RWPE2 (cell line): ENCODE data around the gene DROSHA.

ENCODE experiments used
- ATAC-seq: fragments of 200-7000 bp; cut with Tn5 transposase; 3 replicates; pipeline ENCODE4 v1.9.1; 2021; ENCODE audit warnings: low read depth
- DNase-seq: peaks from one replicate; pipeline ENCODE4 v3.0.0-alpha.2; 2020; ENCODE audit warnings: low spot score
- H3K27ac ChIP-seq: fragments of 450-650 bp; 2 replicates; pipeline ENCODE4 v1.5.1; 2017; ENCODE audit warnings: mild to moderate bottlenecking; ENCODE audit not compliant: poor library complexity, severe bottlenecking
- H3K27me3 ChIP-seq: fragments of 250-450 bp; sonication (Bioruptor Pico); 2 replicates; pipeline ENCODE4 v1.5.1; 2021; ENCODE audit warnings: mild to moderate bottlenecking, moderate library complexity; ENCODE audit not compliant: insufficient read depth, poor library complexity, severe bottlenecking
- H3K36me3 ChIP-seq: fragments of 250-450 bp; sonication (Bioruptor Pico); 2 replicates; pipeline ENCODE4 v1.5.1; 2020; ENCODE audit warnings: low read depth, mild to moderate bottlenecking, moderate library complexity
- H3K4me1 ChIP-seq: fragments of 250-450 bp; sonication (Bioruptor Pico); 2 replicates; pipeline ENCODE4 v1.5.1; 2021; ENCODE audit warnings: mild to moderate bottlenecking, moderate library complexity; ENCODE audit not compliant: insufficient read depth, poor library complexity, severe bottlenecking
- H3K4me3 ChIP-seq: fragments of 250-450 bp; sonication (Bioruptor Pico); 2 replicates; pipeline ENCODE4 v1.5.1; 2021; ENCODE audit warnings: mild to moderate bottlenecking, moderate library complexity; ENCODE audit not compliant: severe bottlenecking
- H3K9me3 ChIP-seq: fragments of 250-450 bp; sonication (Bioruptor Pico); 2 replicates; pipeline ENCODE4 v1.5.1; 2021; ENCODE audit warnings: mild to moderate bottlenecking, moderate library complexity; ENCODE audit not compliant: severe bottlenecking
- TF ChIP-seq, protein P1 (sequence below): fragments of 450-650 bp; IDR thresholded peaks from one replicate; pipeline ENCODE4 v1.5.1; 2017; ENCODE audit warnings: mild to moderate bottlenecking, moderate library complexity; ENCODE audit not compliant: poor library complexity, severe bottlenecking

The DROSHA gene

DNA sequence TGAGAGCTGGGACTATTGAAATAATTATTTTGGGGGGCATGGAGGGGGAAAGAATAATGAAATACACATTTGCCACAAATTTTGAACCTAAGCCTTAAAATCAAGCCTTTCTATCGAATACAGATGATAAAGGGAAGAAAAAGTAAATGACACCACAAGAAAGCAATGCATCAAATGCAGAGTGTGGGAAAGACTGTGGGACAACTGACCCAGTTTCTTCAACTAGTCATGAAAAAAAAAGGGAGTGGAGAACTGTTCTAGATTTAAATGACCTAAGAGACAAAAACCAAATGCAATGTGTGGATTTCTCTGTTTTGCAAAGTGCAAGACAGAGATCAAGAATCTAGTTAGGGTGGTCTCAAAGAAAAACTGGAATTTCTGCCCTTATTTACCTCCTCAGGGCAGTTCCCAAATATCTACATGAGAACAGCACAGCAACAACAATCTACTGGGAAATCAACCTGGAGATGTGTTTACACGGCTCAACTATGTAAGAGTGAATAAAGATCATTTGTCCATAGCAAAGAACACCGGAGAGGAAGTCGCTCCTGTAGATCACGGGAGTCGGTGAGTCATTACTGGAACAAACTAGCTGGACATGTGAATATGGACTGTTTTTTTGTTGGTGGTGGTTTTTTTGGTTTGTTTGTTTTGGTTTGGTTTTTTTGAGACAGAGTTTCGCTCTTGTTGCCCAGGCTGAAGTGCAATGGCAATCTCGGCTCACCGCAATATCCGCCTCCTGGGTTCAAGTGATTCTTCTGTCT, 145.9 kb downstream of the DROSHA start:
- H3K9me3 ChIP-seq, result no peaks in the 10 kb centered on the region
- H3K4me3 ChIP-seq, result no peak overlapping the region
- H3K27ac ChIP-seq, result no peak overlapping the region
- no peaks in the 10 kb centered on the region for H3K4me1 ChIP-seq
- TF ChIP-seq, protein P1, sequence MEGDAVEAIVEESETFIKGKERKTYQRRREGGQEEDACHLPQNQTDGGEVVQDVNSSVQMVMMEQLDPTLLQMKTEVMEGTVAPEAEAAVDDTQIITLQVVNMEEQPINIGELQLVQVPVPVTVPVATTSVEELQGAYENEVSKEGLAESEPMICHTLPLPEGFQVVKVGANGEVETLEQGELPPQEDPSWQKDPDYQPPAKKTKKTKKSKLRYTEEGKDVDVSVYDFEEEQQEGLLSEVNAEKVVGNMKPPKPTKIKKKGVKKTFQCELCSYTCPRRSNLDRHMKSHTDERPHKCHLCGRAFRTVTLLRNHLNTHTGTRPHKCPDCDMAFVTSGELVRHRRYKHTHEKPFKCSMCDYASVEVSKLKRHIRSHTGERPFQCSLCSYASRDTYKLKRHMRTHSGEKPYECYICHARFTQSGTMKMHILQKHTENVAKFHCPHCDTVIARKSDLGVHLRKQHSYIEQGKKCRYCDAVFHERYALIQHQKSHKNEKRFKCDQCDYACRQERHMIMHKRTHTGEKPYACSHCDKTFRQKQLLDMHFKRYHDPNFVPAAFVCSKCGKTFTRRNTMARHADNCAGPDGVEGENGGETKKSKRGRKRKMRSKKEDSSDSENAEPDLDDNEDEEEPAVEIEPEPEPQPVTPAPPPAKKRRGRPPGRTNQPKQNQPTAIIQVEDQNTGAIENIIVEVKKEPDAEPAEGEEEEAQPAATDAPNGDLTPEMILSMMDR, result no peak
- no peak for DNase-seq
- no peaks in the 10 kb centered on the region for H3K36me3 ChIP-seq
- no peaks in the 10 kb centered on the region for H3K27me3 ChIP-seq
- no peak for ATAC-seq

DNA sequence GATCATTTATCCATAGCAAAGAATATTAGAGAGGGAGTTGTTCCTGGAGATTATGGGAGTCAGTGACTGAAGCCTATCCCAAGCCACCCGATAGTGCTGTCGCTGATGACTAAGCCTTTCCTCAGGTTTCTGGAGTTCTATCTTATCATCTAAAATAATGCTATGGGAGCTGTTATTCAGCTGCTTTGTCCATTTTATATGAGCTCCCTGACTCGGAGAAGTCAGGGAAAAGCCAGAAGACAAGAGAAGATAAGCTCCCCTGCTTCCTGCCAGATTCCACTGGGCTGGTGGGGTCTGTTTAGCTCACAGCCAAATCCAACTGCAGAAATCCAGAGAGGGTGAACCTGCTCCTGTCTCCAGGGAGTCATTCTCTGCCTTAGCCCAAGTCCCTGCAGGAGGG, 148.2 kb downstream of the DROSHA start:
- DNase-seq (no peak), ATAC-seq (no peak)
- TF ChIP-seq, protein P1, result no peak
- Histone ChIP-seq H3K27ac (no peak overlapping the region), H3K4me3 (no peak overlapping the region), H3K36me3 (no peaks in the 10 kb centered on the region), H3K4me1 (no peaks in the 10 kb centered on the region), H3K27me3 (no peaks in the 10 kb centered on the region), H3K9me3 (no peaks in the 10 kb centered on the region)

DNA sequence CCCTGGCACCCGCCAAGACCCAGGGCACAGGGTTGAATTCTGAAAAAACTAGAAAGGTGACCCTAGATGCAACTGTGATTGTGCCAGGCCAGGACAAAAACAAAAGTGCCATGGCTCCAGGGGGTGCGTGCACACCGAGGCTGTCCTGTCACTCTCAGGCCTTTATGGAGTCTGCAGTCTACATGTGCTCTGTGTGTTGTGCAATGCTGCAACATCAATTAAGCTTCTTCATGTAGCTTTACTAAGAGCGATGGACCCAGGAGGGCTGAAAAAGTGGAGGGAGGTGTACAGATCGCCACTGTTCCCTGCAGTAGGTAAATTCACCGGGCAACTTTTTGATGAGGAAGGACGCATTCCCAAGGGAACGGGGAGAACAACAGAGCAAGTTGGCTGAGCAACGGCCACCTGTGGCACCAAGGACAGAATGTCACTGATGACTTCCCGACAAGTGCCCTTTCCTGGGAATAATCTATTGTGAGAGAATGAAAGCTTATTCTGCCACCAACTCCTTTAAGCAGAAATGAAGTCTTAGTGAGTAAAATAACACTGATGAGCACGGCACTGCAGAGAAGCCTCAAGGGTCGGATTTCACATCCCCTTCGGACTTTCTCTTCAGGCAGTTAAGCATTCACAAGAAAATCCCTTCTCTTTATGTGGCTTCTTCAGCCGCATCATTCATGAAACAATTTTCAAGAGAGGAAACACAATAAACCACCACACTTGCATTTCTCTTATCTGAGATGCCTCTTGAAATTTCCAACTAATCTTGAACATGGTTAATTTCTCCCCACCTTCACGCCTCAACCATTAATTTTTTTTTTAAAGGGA, 149.6 kb downstream of the DROSHA start:
- DNase-seq (no peak), ATAC-seq (no peak)
- H3K27ac ChIP-seq, result no peak overlapping the region

DNA sequence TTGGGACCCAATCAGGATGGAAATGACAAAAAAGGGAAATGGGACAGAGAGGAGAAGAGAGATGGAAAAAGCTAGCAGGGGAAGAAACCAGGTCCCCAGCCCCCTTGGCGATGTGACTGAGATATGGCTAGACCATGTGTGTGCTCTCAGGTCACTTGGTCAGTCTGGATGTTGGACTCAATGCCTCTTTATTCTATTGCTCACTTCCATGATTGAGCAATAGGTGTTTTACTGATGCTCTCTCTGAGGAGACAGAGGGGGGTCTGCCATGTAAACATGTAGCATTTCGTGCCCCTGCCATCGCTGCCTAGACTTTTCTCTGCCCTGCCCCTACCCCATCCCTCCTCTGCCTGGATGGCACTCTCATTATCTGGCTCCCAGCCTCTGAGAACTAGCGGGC, 150.6 kb downstream of the DROSHA start:
- H3K9me3 ChIP-seq, result no peaks in the 10 kb centered on the region
- no peak for ATAC-seq

More for the DNA sequence above, 149.6 kb downstream of the DROSHA start:
- TF ChIP-seq, protein P1, result no peak
- Histone ChIP-seq H3K4me3 (no peak overlapping the region), H3K9me3 (no peaks in the 10 kb centered on the region), H3K27me3 (no peaks in the 10 kb centered on the region), H3K36me3 (no peaks in the 10 kb centered on the region), H3K4me1 (no peaks in the 10 kb centered on the region)

More for the DNA sequence above, 150.6 kb downstream of the DROSHA start:
- TF ChIP-seq, protein P1, result no peak
- no peaks in the 10 kb centered on the region for H3K4me1 ChIP-seq
- H3K36me3 ChIP-seq, result no peaks in the 10 kb centered on the region
- H3K27me3 ChIP-seq, result no peaks in the 10 kb centered on the region
- no peak overlapping the region for H3K27ac ChIP-seq
- H3K4me3 ChIP-seq, result no peak overlapping the region
- DNase-seq, result no peak
